GM12891 (cell line): ENCODE data around the gene GDF11.

Source experiments
- POLR2A ChIP-seq: IDR thresholded peaks from 2 replicates; pipeline ENCODE4 v1.6.1; 2011; ENCODE audit warnings: low read depth, low read length, control low read depth
- POLR2AphosphoS5 ChIP-seq: IDR thresholded peaks from 2 replicates; pipeline ENCODE4 v1.6.1; 2011; ENCODE audit warnings: low read depth, low read length, control low read depth
- SPI1 ChIP-seq: IDR thresholded peaks from 2 replicates; pipeline ENCODE4 v1.6.1; 2011; ENCODE audit warnings: low read depth, low read length, control low read depth
- TAF1 ChIP-seq: IDR thresholded peaks from 2 replicates; pipeline ENCODE4 v1.6.1; 2011; ENCODE audit warnings: low read depth, low read length, control low read depth

GRCh38 chr12:55716582-55716957 is 26.4 kb upstream of the GDF11 start:
- TF ChIP-seq POLR2AphosphoS5 (no peak), POLR2A (no peak), SPI1 (no peak), TAF1 (no peak)
